HEK293T (cell line): ENCODE results near the gene CTNNAL1.

ENCODE experiments used
- ARNT ChIP-seq: fragments of 450-650 bp; IDR thresholded peaks from 2 replicates; pipeline ENCODE4 v1.6.1; 2017; ENCODE audit warnings: mild to moderate bottlenecking
- ELF4 ChIP-seq: fragments of 450-650 bp; IDR thresholded peaks from 2 replicates; pipeline ENCODE4 v1.6.1; 2017; ENCODE audit warnings: antibody characterized with exemption
- FOXM1 ChIP-seq: fragments of 450-650 bp; IDR thresholded peaks from 2 replicates; pipeline ENCODE4 v1.6.1; 2017; ENCODE audit warnings: mild to moderate bottlenecking, borderline replicate concordance
- HDGF ChIP-seq: fragments of 450-650 bp; IDR thresholded peaks from 2 replicates; pipeline ENCODE4 v1.6.1; 2017; ENCODE audit warnings: antibody characterized with exemption, borderline replicate concordance
- LEF1 ChIP-seq: fragments of 450-650 bp; IDR thresholded peaks from 2 replicates; pipeline ENCODE4 v1.6.1; 2017; ENCODE audit warnings: mild to moderate bottlenecking, borderline replicate concordance
- PKNOX1 ChIP-seq: fragments of 450-650 bp; IDR thresholded peaks from 2 replicates; pipeline ENCODE4 v1.6.1; 2016
- SUZ12 ChIP-seq: fragments of 450-650 bp; IDR thresholded peaks from 2 replicates; pipeline ENCODE4 v1.6.1; 2016; ENCODE audit warnings: mild to moderate bottlenecking
- ZNF384 ChIP-seq: fragments of 450-650 bp; IDR thresholded peaks from 2 replicates; pipeline ENCODE4 v1.6.1; 2016

- TF ChIP-seq FOXM1 (no peak), LEF1 (no peak), ARNT (no peak), ELF4 (no peak), PKNOX1 (no peak), SUZ12 (no peak), ZNF384 (no peak), HDGF (no peak)
Measured at GRCh38 chr9:109050444-109050843, 37.1 kb upstream of the CTNNAL1 start.
